Umbilical cord (tissue), 2 donors: ENCODE measurements around the gene LY9. TPM values are rescaled to one million over a fixed set of nuclear protein-coding genes. Genes with fewer than 3 reads are reported as not detected.
A peak's percentile ranks its signal among the peaks of the same experiment; 100 is the strongest.
"Not testable (repeated sequence)": the region's sequence is repeated elsewhere in the genome, so short reads cannot be mapped to it uniquely, and the experiment has no call there.

ENCODE experiments used
- DNase-seq: peaks from one replicate; pipeline ENCODE4 v3.0.0-alpha.2; 2015; ENCODE audit warnings: low spot score
- total RNA-seq: library from RNA; depleted of rRNA; stranded (reverse); fragments of >200 nt; gene quantifications from one replicate; pipeline ENCODE4 v1.2.3, GENCODE V29; 2014; ENCODE audit warnings: low replicate concordance; ENCODE audit not compliant: insufficient read depth

LY9 gene
- total RNA-seq, 1 donor from 2014 or later = 11.6 TPM

- DNase-seq = no peak
Observed at GRCh38 chr1:160864173-160864572, 68.2 kb downstream of the LY9 start.

GRCh38 chr1:160865337-160865736 lies 69.4 kb downstream of the LY9 start:
- no peak for DNase-seq

GRCh38 chr1:160866001-160866694 lies 70.2 kb downstream of the LY9 start:
- DNase-seq = no peak

- peak; percentile 29 for DNase-seq
Observed at GRCh38 chr1:160866695-160867260, 70.8 kb downstream of the LY9 start.

GRCh38 chr1:160867651-160868050 lies 71.7 kb downstream of the LY9 start:
- DNase-seq = not testable (repeated sequence)

- no peak for DNase-seq
Observed at GRCh38 chr1:160868141-160868540, 72.2 kb downstream of the LY9 start.

GRCh38 chr1:160874935-160875334 lies 79.0 kb downstream of the LY9 start:
- DNase-seq = no peak

GRCh38 chr1:160875591-160875990 lies 79.6 kb downstream of the LY9 start:
- DNase-seq = not testable (repeated sequence)

- no peak for DNase-seq
Observed at GRCh38 chr1:160876311-160876710, 80.3 kb downstream of the LY9 start.

- no peak for DNase-seq
Observed at GRCh38 chr1:160877221-160877620, 81.2 kb downstream of the LY9 start.

Other genes with a start within 250 kb of the LY9 start
- gene CD84, start 216.7 kb upstream of the LY9 start, total RNA-seq = 13.5 TPM
- gene SLAMF1, start 149.1 kb upstream of the LY9 start, total RNA-seq = 0.24 TPM
- 12.5 TPM for gene CD48, start 84.4 kb upstream of the LY9 start, total RNA-seq
- gene SLAMF7, start 56.9 kb upstream of the LY9 start, total RNA-seq = 4.1 TPM
- 1.9 TPM for gene CD244, start 66.7 kb downstream of the LY9 start, total RNA-seq
- gene ITLN1, start 89.0 kb downstream of the LY9 start, total RNA-seq = 2.2 TPM
- gene ITLN2, start 158.6 kb downstream of the LY9 start, total RNA-seq = not detected
- 30.6 TPM for gene F11R, start 225.0 kb downstream of the LY9 start, total RNA-seq
- 40.9 TPM for gene TSTD1, start 242.8 kb downstream of the LY9 start, total RNA-seq
- gene USF1, start 249.8 kb downstream of the LY9 start, total RNA-seq = 33.9 TPM